Erythroblast (primary cell): ENCODE measurements around the gene MADCAM1.

Source experiments
- GATA1 ChIP-seq: IDR thresholded peaks from 2 replicates; pipeline ENCODE4 v1.6.1; 2011; ENCODE audit warnings: low read depth, mild to moderate bottlenecking, control low read depth, low read length, moderate library complexity
- POLR2A ChIP-seq: IDR thresholded peaks from 2 replicates; pipeline ENCODE4 v1.6.1; 2011; ENCODE audit warnings: mild to moderate bottlenecking, low read length

- TF ChIP-seq POLR2A (no peak), GATA1 (no peak)
These were observed 46.0 kb downstream of the MADCAM1 start for GRCh38 chr19:542173-542866.
